ENCODE results near the gene UBE2E2.
A peak's percentile ranks its signal among the peaks of the same experiment; 100 is the strongest.

Gene UBE2E2

DNA sequence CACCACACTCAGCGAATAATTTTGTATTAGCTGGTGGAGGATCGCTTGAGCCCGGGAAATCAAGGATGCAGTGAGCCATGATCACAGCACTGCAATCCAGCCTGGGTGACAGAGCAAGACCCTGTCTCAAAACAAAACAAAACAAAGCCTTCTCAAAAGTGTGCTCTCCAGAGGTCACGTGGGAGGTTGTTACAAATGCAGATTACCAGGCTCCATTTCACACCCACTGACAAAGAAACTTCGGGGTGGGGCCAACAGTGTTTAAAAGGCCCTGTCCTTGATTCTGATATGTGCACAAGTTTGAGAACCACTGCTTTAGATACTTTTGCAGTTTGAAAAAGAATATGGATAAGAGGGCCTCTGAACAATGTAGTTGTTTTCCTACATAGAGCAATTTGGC, 80.5 kb downstream of the UBE2E2 start:
- Histone ChIP-seq H3K9ac (ENCODE audit: low read length) (no peak overlapping the region), H3K9me3 (ENCODE audit: low read length) (peaks cover 3% of the 10 kb centered on the region; the same call in 1 of the 2 replicates), H3K27me3 (ENCODE audit: insufficient read depth, low read length) (no peaks in the 10 kb centered on the region), H3K4me1 (ENCODE audit: insufficient read depth, low read length, severe bottlenecking) (peaks cover 2% of the 10 kb centered on the region), H2AFZ (ENCODE audit: low read length) (no peak overlapping the region), H4K20me1 (ENCODE audit: insufficient read depth, low read length) (no peaks in the 10 kb centered on the region), H3K79me2 (ENCODE audit: insufficient read depth, low read length) (no peaks in the 10 kb centered on the region; the same call in 1 of the 2 replicates), H3K4me2 (ENCODE audit: low read length) (no peak overlapping the region), H3F3A (ENCODE audit: insufficient read depth, low read length) (no peaks in the 10 kb centered on the region), H3K4me3 (ENCODE audit: low read depth, low read length, poor library complexity, severe bottlenecking) (no peak overlapping the region), H3K36me3 (ENCODE audit: insufficient read depth, low read length) (no peaks in the 10 kb centered on the region), H3K27ac (ENCODE audit: low read depth, low read length, poor library complexity, severe bottlenecking) (no peak overlapping the region), H3K9me2 (ENCODE audit: low read depth, low read length) (no peaks in the 10 kb centered on the region)
- TF ChIP-seq, protein P1, sequence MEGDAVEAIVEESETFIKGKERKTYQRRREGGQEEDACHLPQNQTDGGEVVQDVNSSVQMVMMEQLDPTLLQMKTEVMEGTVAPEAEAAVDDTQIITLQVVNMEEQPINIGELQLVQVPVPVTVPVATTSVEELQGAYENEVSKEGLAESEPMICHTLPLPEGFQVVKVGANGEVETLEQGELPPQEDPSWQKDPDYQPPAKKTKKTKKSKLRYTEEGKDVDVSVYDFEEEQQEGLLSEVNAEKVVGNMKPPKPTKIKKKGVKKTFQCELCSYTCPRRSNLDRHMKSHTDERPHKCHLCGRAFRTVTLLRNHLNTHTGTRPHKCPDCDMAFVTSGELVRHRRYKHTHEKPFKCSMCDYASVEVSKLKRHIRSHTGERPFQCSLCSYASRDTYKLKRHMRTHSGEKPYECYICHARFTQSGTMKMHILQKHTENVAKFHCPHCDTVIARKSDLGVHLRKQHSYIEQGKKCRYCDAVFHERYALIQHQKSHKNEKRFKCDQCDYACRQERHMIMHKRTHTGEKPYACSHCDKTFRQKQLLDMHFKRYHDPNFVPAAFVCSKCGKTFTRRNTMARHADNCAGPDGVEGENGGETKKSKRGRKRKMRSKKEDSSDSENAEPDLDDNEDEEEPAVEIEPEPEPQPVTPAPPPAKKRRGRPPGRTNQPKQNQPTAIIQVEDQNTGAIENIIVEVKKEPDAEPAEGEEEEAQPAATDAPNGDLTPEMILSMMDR (IDR thresholded peaks at IDR 0.05; ENCODE audit: low read length), result no peak
- no peak for TF ChIP-seq EZH2 (IDR thresholded peaks at IDR 0.05; ENCODE audit: borderline replicate concordance, low read length)

DNA sequence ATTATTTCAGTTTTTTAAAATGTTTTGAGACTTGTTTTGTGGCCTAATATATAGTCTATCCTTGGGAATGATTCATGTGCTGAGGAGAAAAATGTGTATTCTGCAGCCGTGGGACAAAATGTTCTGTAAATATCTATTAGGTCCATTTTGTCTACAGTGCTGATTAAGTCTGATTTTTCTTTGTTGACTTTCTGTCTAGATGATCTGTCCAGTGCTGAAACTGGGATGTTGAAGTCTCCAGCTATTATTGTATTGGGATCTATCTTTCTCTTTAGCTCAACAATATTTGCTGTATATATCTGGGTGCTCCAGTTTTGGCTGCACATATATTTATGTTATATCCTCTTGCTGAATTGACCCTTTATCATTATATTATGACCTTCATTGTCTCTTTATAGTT, 85.2 kb downstream of the UBE2E2 start:
- no peak overlapping the region for H3K27ac ChIP-seq (ENCODE audit: low read depth, low read length, poor library complexity, severe bottlenecking)
- no peak overlapping the region for H2AFZ ChIP-seq (ENCODE audit: low read length)
- H3K4me1 ChIP-seq (ENCODE audit: insufficient read depth, low read length, severe bottlenecking), result peaks cover 11% of the 10 kb centered on the region
- no peaks in the 10 kb centered on the region for H3F3A ChIP-seq (ENCODE audit: insufficient read depth, low read length)
- H3K9ac ChIP-seq (ENCODE audit: low read length), result no peak overlapping the region
- H3K36me3 ChIP-seq (ENCODE audit: insufficient read depth, low read length), result no peaks in the 10 kb centered on the region
- peaks cover 3% of the 10 kb centered on the region; the same call in 1 of the 2 replicates for H3K9me3 ChIP-seq (ENCODE audit: low read length)
- TF ChIP-seq EZH2 (IDR thresholded peaks at IDR 0.05; ENCODE audit: borderline replicate concordance, low read length), result no peak
- TF ChIP-seq, protein P1 (IDR thresholded peaks at IDR 0.05; ENCODE audit: low read length), result no peak
- no peaks in the 10 kb centered on the region for H3K9me2 ChIP-seq (ENCODE audit: low read depth, low read length)
- no peak overlapping the region for H3K4me2 ChIP-seq (ENCODE audit: low read length)
- H4K20me1 ChIP-seq (ENCODE audit: insufficient read depth, low read length), result no peaks in the 10 kb centered on the region
- no peak overlapping the region for H3K4me3 ChIP-seq (ENCODE audit: low read depth, low read length, poor library complexity, severe bottlenecking)
- no peaks in the 10 kb centered on the region for H3K27me3 ChIP-seq (ENCODE audit: insufficient read depth, low read length)
- H3K79me2 ChIP-seq (ENCODE audit: insufficient read depth, low read length), result no peaks in the 10 kb centered on the region; the same call in 1 of the 2 replicates

DNA sequence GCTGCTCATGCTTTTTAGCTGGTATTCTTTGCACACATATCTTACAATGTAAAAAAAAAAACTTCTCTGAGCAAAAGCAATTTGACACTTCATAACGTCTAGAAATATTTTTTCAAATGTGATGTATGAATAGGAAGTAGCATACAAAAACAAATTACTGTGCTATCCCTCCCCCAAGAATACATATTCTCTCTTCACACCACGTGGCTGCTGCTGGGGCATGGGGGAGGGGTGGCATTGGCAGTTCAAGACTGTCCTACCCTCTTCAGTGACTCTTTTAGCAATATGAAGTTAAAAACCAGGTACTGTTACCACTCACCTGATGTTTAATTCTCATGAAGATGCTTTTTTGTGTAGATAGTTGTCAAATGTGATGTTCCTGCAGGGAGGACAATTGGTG, 85.6 kb downstream of the UBE2E2 start:
- no peak overlapping the region for H3K4me3 ChIP-seq (ENCODE audit: low read depth, low read length, poor library complexity, severe bottlenecking)
- H3K4me2 ChIP-seq (ENCODE audit: low read length), result peak overlapping the region; percentile 7; the same call in 1 of the 2 replicates
- TF ChIP-seq EZH2 (IDR thresholded peaks at IDR 0.05; ENCODE audit: borderline replicate concordance, low read length), result no peak
- TF ChIP-seq, protein P1 (IDR thresholded peaks at IDR 0.05; ENCODE audit: low read length), result no peak
- peaks cover 3% of the 10 kb centered on the region; the same call in 1 of the 2 replicates for H3K9me3 ChIP-seq (ENCODE audit: low read length)
- no peak overlapping the region for H2AFZ ChIP-seq (ENCODE audit: low read length)
- H3K79me2 ChIP-seq (ENCODE audit: insufficient read depth, low read length), result no peaks in the 10 kb centered on the region; the same call in 1 of the 2 replicates
- no peak overlapping the region for H3K27ac ChIP-seq (ENCODE audit: low read depth, low read length, poor library complexity, severe bottlenecking)
- H3K9me2 ChIP-seq (ENCODE audit: low read depth, low read length), result no peaks in the 10 kb centered on the region
- H3K36me3 ChIP-seq (ENCODE audit: insufficient read depth, low read length), result no peaks in the 10 kb centered on the region
- H3F3A ChIP-seq (ENCODE audit: insufficient read depth, low read length), result no peaks in the 10 kb centered on the region
- no peaks in the 10 kb centered on the region for H3K27me3 ChIP-seq (ENCODE audit: insufficient read depth, low read length)
- H3K9ac ChIP-seq (ENCODE audit: low read length), result no peak overlapping the region
- no peaks in the 10 kb centered on the region for H4K20me1 ChIP-seq (ENCODE audit: insufficient read depth, low read length)
- peaks cover 11% of the 10 kb centered on the region for H3K4me1 ChIP-seq (ENCODE audit: insufficient read depth, low read length, severe bottlenecking)
